ENCODE data around the gene BRD9. TPM values are rescaled to one million over a fixed set of nuclear protein-coding genes. Genes with fewer than 3 reads are reported as not detected.
"Not testable (repeated sequence)": the region's sequence is repeated elsewhere in the genome, so short reads cannot be mapped to it uniquely, and the experiment has no call there.

BRD9 gene
- total RNA-seq, 2 donors from 2014 or later = 18.9 to 47.1 TPM

- peak in 1 of 4 donors; percentile 58 for DNase-seq
- WGBS, 2 donors = 11 to 45% methylated on average over 1 of the region's 1 CpG
Observed at GRCh38 chr5:825544-825943, 67.1 kb downstream of the BRD9 start.

GRCh38 chr5:821504-821903 is 71.1 kb downstream of the BRD9 start:
- Histone ChIP-seq H3K27me3 (no peaks in the 10 kb centered on the region), H3K4me1 (no peaks in the 10 kb centered on the region), H3K27ac (no peak overlapping the region), H3K9me3 (no peaks in the 10 kb centered on the region), H3K4me3 (no peak overlapping the region), H3K36me3 (replicated peaks in 1 of 2; ENCODE audit: insufficient read depth in 1 of 2, low read depth in 2 of 2) (no peaks in the 10 kb centered on the region)
- TF ChIP-seq POLR2A (IDR thresholded peaks at IDR 0.05) = no peak
- peak in 2 of 7 experiments; percentile 13 to 30 for TF ChIP-seq CTCF (IDR thresholded peaks at IDR 0.05)
- ATAC-seq = no peak
- DNase-seq = no peak
- WGBS, 2 donors = 63 to 72% methylated on average over 8 of the region's 8 CpGs
- intact Hi-C loops (cut with DNase I) = no loop called here

More at GRCh38 chr5:825544-825943, 67.1 kb downstream of the BRD9 start:
- H3K9me3 ChIP-seq; ATAC-seq; intact Hi-C loops (cut with DNase I); H3K27me3 ChIP-seq; H3K27ac ChIP-seq; H3K4me3 ChIP-seq; H3K36me3 ChIP-seq (replicated peaks in 1 of 2; ENCODE audit: insufficient read depth in 1 of 2, low read depth in 2 of 2); H3K4me1 ChIP-seq: not testable (repeated sequence)

- no peak for TF ChIP-seq POLR2A (IDR thresholded peaks at IDR 0.05)
- TF ChIP-seq CTCF (IDR thresholded peaks at IDR 0.05) = no peak
- H3K9me3 ChIP-seq = no peaks in the 10 kb centered on the region
Observed at GRCh38 chr5:820245-820644, 72.4 kb downstream of the BRD9 start.

GRCh38 chr5:819078-819477 is 73.5 kb downstream of the BRD9 start:
- H3K4me1 ChIP-seq = no peaks in the 10 kb centered on the region
- H3K27ac ChIP-seq = no peak overlapping the region
- intact Hi-C loops (cut with DNase I) = no loop called here
- H3K4me3 ChIP-seq = no peak overlapping the region
- H3K36me3 ChIP-seq (replicated peaks in 1 of 2; ENCODE audit: insufficient read depth in 1 of 2, low read depth in 2 of 2) = no peaks in the 10 kb centered on the region
- DNase-seq = no peak
- H3K27me3 ChIP-seq = no peaks in the 10 kb centered on the region
- ATAC-seq = no peak
- no peaks in the 10 kb centered on the region for H3K9me3 ChIP-seq
- WGBS, 2 donors = 76 to 77% methylated on average over 3 of the region's 3 CpGs
- TF ChIP-seq POLR2A (IDR thresholded peaks at IDR 0.05) (no peak), CTCF (IDR thresholded peaks at IDR 0.05) (no peak)

More at GRCh38 chr5:820245-820644, 72.4 kb downstream of the BRD9 start:
- no peaks in the 10 kb centered on the region for H3K36me3 ChIP-seq (replicated peaks in 1 of 2; ENCODE audit: insufficient read depth in 1 of 2, low read depth in 2 of 2)
- ATAC-seq (no peak), DNase-seq (no peak)
- H3K4me3 ChIP-seq = no peak overlapping the region
- no peaks in the 10 kb centered on the region for H3K4me1 ChIP-seq
- WGBS, 2 donors = 48 to 65% methylated on average over 3 of the region's 3 CpGs
- intact Hi-C loops (cut with DNase I) = no loop called here
- no peaks in the 10 kb centered on the region for H3K27me3 ChIP-seq
- no peak overlapping the region for H3K27ac ChIP-seq

- intact Hi-C loops (cut with DNase I) = no loop called here
- no peak for DNase-seq
- TF ChIP-seq CTCF (IDR thresholded peaks at IDR 0.05) = no peak
- Histone ChIP-seq H3K27me3 (no peaks in the 10 kb centered on the region), H3K36me3 (replicated peaks in 1 of 2; ENCODE audit: insufficient read depth in 1 of 2, low read depth in 2 of 2) (no peaks in the 10 kb centered on the region), H3K27ac (no peak overlapping the region), H3K4me1 (no peaks in the 10 kb centered on the region), H3K9me3 (no peaks in the 10 kb centered on the region), H3K4me3 (no peak overlapping the region)
- 86 to 91% methylated on average over 13 to 15 of the region's 15 CpGs for WGBS, 2 donors
- ATAC-seq = no peak
Observed at GRCh38 chr5:816176-816575, 76.4 kb downstream of the BRD9 start.

Data from body of pancreas (tissue), 4 donors.